H9 (cell line): Measurements from ENCODE around the gene HIC2. TPM values are rescaled to one million over a fixed set of nuclear protein-coding genes. Genes with fewer than 3 reads are reported as not detected.

Experiments used
- DNase-seq: peaks from one replicate; pipeline ENCODE4 v3.0.0-alpha.2; 2017
- H2AFZ ChIP-seq: one replicate; pipeline ENCODE4 v1.6.1; 2013; ENCODE audit warnings: mild to moderate bottlenecking, low read length, control low read depth, moderate library complexity
- H2AK5ac ChIP-seq: 2 replicates; pipeline ENCODE4 v1.6.1; 2013; ENCODE audit warnings: low read length, control low read depth, mixed read lengths; ENCODE audit not compliant: insufficient read length
- H2BK120ac ChIP-seq: one replicate; pipeline ENCODE4 v1.6.1; 2013; ENCODE audit warnings: low read depth, mild to moderate bottlenecking, low read length, control low read depth, inconsistent platforms; ENCODE audit not compliant: poor library complexity, severe bottlenecking
- H2BK12ac ChIP-seq: 2 replicates; pipeline ENCODE4 v1.6.1; 2013; ENCODE audit warnings: low read length, control low read depth, mixed read lengths, low read depth; ENCODE audit not compliant: insufficient read length
- H2BK15ac ChIP-seq: 2 replicates; pipeline ENCODE4 v1.6.1; 2013; ENCODE audit warnings: low read depth, low read length, control low read depth
- H2BK20ac ChIP-seq: one replicate; pipeline ENCODE4 v1.6.1; 2013; ENCODE audit warnings: low read depth, mild to moderate bottlenecking, low read length, control low read depth, inconsistent platforms; ENCODE audit not compliant: poor library complexity, severe bottlenecking
- H2BK5ac ChIP-seq: 2 replicates; pipeline ENCODE4 v1.6.1; 2013; ENCODE audit warnings: low read length, control low read depth, mixed read lengths; ENCODE audit not compliant: insufficient read length
- H3K14ac ChIP-seq: 2 replicates; pipeline ENCODE4 v1.6.1; 2013; ENCODE audit warnings: low read length, control low read depth; ENCODE audit not compliant: insufficient read depth
- H3K18ac ChIP-seq: 2 replicates; pipeline ENCODE4 v1.6.1; 2013; ENCODE audit warnings: low read depth, mild to moderate bottlenecking, mixed read lengths, low read length, control low read depth; ENCODE audit not compliant: insufficient read length
- H3K23ac ChIP-seq: 2 replicates; pipeline ENCODE4 v1.6.1; 2013; ENCODE audit warnings: low read length, control low read depth, mixed read lengths, low read depth; ENCODE audit not compliant: insufficient read length
- H3K23me2 ChIP-seq: 2 replicates; pipeline ENCODE4 v1.6.1; 2013; ENCODE audit warnings: low read depth, mild to moderate bottlenecking, mixed read lengths, low read length, control low read depth; ENCODE audit not compliant: insufficient read length, poor library complexity, severe bottlenecking
- H3K27ac ChIP-seq: 2 replicates; pipeline ENCODE4 v1.5.1; 2013; ENCODE audit warnings: low read length, control low read depth, mixed read lengths, low read depth; ENCODE audit not compliant: insufficient read length
- H3K27me3 ChIP-seq: 2 replicates; pipeline ENCODE4 v1.6.1; 2013; ENCODE audit warnings: low read length, control low read depth, inconsistent platforms; ENCODE audit not compliant: insufficient read depth
- H3K4ac ChIP-seq: 2 replicates; pipeline ENCODE4 v1.6.1; 2013; ENCODE audit warnings: low read depth, mild to moderate bottlenecking, control low read depth, inconsistent platforms, low read length, moderate library complexity
- H3K4me1 ChIP-seq: 2 replicates; pipeline ENCODE4 v1.6.1; 2013; ENCODE audit warnings: low read length, control low read depth, inconsistent platforms; ENCODE audit not compliant: insufficient read depth
- H3K4me2 ChIP-seq: 2 replicates; pipeline ENCODE4 v1.6.1; 2013; ENCODE audit warnings: low read length, control low read depth, mixed read lengths; ENCODE audit not compliant: insufficient read length, insufficient read depth
- H3K56ac ChIP-seq: 2 replicates; pipeline ENCODE4 v1.6.1; 2013; ENCODE audit warnings: low read depth, mild to moderate bottlenecking, mixed read lengths, low read length, control low read depth; ENCODE audit not compliant: insufficient read length
- H3K79me1 ChIP-seq: 2 replicates; pipeline ENCODE4 v1.6.1; 2013; ENCODE audit warnings: low read depth, mild to moderate bottlenecking, moderate library complexity, low read length, control low read depth, inconsistent platforms; ENCODE audit not compliant: insufficient read depth, poor library complexity, severe bottlenecking
- H3K79me2 ChIP-seq: 2 replicates; pipeline ENCODE4 v1.6.1; 2013; ENCODE audit warnings: low read length, control low read depth, inconsistent platforms; ENCODE audit not compliant: insufficient read depth
- H3K9ac ChIP-seq: 2 replicates; pipeline ENCODE4 v1.6.1; 2013; ENCODE audit warnings: low read length, control low read depth, mixed read lengths; ENCODE audit not compliant: insufficient read length; ENCODE audit errors: extremely low read depth
- H3K9me3 ChIP-seq: one replicate; pipeline ENCODE4 v1.6.1; 2013; ENCODE audit warnings: low read depth, low read length, inconsistent platforms; ENCODE audit not compliant: control insufficient read depth
- H3T11ph ChIP-seq: one replicate; pipeline ENCODE4 v1.6.1; 2013; ENCODE audit warnings: mild to moderate bottlenecking, low read length, control low read depth, inconsistent platforms
- H4K20me1 ChIP-seq: one replicate; pipeline ENCODE4 v1.6.1; 2013; ENCODE audit not compliant: control insufficient read depth, insufficient read length, insufficient read depth
- H4K5ac ChIP-seq: 2 replicates; pipeline ENCODE4 v1.6.1; 2013; ENCODE audit warnings: low read depth, mild to moderate bottlenecking, mixed read lengths, low read length, control low read depth; ENCODE audit not compliant: insufficient read length
- H4K8ac ChIP-seq: replicated peaks from 2 replicates; pipeline ENCODE4 v1.6.1; 2013; ENCODE audit warnings: low read length, control low read depth, mixed read lengths, low read depth; ENCODE audit not compliant: insufficient read length
- H4K91ac ChIP-seq: 2 replicates; pipeline ENCODE4 v1.6.1; 2013; ENCODE audit warnings: low read depth, mild to moderate bottlenecking, moderate library complexity, mixed read lengths, low read length, control low read depth; ENCODE audit not compliant: insufficient read length
- H3K27ac Mint-ChIP-seq, 3 experiments: 2 replicates in 2 of 3; 3 replicates in 1 of 3; pipeline ENCODE4 v1.8.0; 2020 to 2021; ENCODE audit warnings: mixed read lengths in 3 of 3, mild to moderate bottlenecking in 1 of 3, moderate library complexity in 1 of 3
- H3K27me3 Mint-ChIP-seq: 2 replicates; pipeline ENCODE4 v1.8.0; 2021; ENCODE audit warnings: low read depth, mild to moderate bottlenecking, moderate library complexity, mixed read lengths
- H3K36me3 Mint-ChIP-seq, 3 experiments: 2 replicates in 2 of 3; 3 replicates in 1 of 3; pipeline ENCODE4 v1.8.0; 2020 to 2021; ENCODE audit warnings: low read depth in 3 of 3, mixed read lengths in 3 of 3; ENCODE audit not compliant: insufficient read depth in 1 of 3
- H3K4me1 Mint-ChIP-seq, 2 experiments: 2 replicates each; pipeline ENCODE4 v1.8.0; 2020; ENCODE audit warnings: mixed read lengths in 2 of 2
- H3K4me3 Mint-ChIP-seq, 2 experiments: 2 replicates in 1 of 2; 3 replicates in 1 of 2; pipeline ENCODE4 v1.8.0; 2020 to 2021; ENCODE audit warnings: mild to moderate bottlenecking in 2 of 2, mixed read lengths in 2 of 2, moderate library complexity in 1 of 2
- H3K9me3 Mint-ChIP-seq, 2 experiments: 2 replicates in 1 of 2; 3 replicates in 1 of 2; pipeline ENCODE4 v1.8.0; 2020; ENCODE audit warnings: mild to moderate bottlenecking in 2 of 2, mixed read lengths in 2 of 2, moderate library complexity in 1 of 2
- WGBS: extraction: QIAGEN DNeasy Blood & Tissue Kit; methylation state at CpG from one replicate; pipeline ENCODE4 v1.1.7; 2013; ENCODE audit warnings: missing lambda C conversion rate, low lambda C conversion rate, mixed read lengths; ENCODE audit not compliant: insufficient read length; ENCODE audit errors: extremely low coverage; 5-methylcytosine and 5-hydroxymethylcytosine counted together
- total RNA-seq: library from RNA; stranded (reverse); gene quantifications from 2 replicates; pipeline ENCODE4 v1.2.1, GENCODE V29; 2021
- TF ChIP-seq, protein P1 (sequence below): fragments of 200-600 bp; sonication (generic); conservative IDR thresholded peaks from 3 replicates; pipeline ENCODE4 v1.8.0; 2021; ENCODE audit warnings: antibody characterized with exemption, mild to moderate bottlenecking

Gene HIC2
- total RNA-seq, 1 experiment from 2014 or later, result 24.9 TPM

DNA sequence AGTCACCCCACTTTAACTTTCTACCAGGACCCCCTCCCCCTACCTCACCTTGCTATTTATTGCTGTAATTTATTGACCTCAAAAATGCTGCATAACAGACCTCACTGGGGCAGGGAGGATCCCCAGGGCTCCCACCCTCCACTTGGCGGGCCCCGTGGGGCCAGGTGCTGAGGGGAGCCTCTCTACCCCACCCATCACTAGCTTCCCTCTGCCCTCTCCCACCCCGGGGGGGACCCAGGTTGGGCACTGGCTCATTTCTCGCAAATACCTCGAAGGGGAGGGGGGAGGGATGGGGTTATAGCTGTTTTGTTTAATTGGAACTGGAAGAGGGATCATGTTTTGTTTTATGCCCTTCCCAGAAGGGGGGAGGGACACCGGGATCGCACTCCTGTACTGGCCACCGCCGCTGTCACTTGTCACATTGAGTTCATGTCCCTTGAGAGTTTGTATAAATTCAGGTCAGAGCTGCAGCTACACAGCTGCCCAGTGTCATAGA lies 33.7 kb downstream of the HIC2 start:
- H2AK5ac ChIP-seq, result no peak overlapping the region
- H3K27ac ChIP-seq, result no peak overlapping the region
- no peak overlapping the region for H3K56ac ChIP-seq
- no CpG with 5 or more reads among the region's 9 CpGs for WGBS
- H4K8ac ChIP-seq, result no peak overlapping the region
- no peaks in the 10 kb centered on the region for H4K20me1 ChIP-seq
- no peaks in the 10 kb centered on the region for H3K27me3 ChIP-seq
- H3K23ac ChIP-seq, result no peak overlapping the region
- H3K14ac ChIP-seq, result no peak overlapping the region
- Mint-ChIP-seq H3K36me3 (peaks cover 0 to 23% (median 13%) of the 10 kb centered on the region in 3 experiments; a peak in 5 of 7 replicates), H3K27me3 (no peaks in the 10 kb centered on the region), H3K9me3 (no peaks in the 10 kb centered on the region), H3K27ac (no peak overlapping the region), H3K4me3 (no peak overlapping the region), H3K4me1 (peaks cover 15 to 33% of the 10 kb centered on the region in 2 experiments)
- H4K5ac ChIP-seq, result no peak overlapping the region
- no peak overlapping the region for H2AFZ ChIP-seq
- H3K4ac ChIP-seq, result no peak overlapping the region
- peaks cover 4% of the 10 kb centered on the region; the same call in 1 of the 2 replicates for H3K4me1 ChIP-seq
- H2BK5ac ChIP-seq, result no peak overlapping the region
- peaks cover 5% of the 10 kb centered on the region for H3K79me1 ChIP-seq
- H3K18ac ChIP-seq, result no peak overlapping the region
- TF ChIP-seq, protein P1, sequence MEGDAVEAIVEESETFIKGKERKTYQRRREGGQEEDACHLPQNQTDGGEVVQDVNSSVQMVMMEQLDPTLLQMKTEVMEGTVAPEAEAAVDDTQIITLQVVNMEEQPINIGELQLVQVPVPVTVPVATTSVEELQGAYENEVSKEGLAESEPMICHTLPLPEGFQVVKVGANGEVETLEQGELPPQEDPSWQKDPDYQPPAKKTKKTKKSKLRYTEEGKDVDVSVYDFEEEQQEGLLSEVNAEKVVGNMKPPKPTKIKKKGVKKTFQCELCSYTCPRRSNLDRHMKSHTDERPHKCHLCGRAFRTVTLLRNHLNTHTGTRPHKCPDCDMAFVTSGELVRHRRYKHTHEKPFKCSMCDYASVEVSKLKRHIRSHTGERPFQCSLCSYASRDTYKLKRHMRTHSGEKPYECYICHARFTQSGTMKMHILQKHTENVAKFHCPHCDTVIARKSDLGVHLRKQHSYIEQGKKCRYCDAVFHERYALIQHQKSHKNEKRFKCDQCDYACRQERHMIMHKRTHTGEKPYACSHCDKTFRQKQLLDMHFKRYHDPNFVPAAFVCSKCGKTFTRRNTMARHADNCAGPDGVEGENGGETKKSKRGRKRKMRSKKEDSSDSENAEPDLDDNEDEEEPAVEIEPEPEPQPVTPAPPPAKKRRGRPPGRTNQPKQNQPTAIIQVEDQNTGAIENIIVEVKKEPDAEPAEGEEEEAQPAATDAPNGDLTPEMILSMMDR, result no peak
- no peak overlapping the region for H3K4me2 ChIP-seq
- H2BK15ac ChIP-seq, result no peak overlapping the region
- H2BK120ac ChIP-seq, result no peak overlapping the region
- no peak overlapping the region for H3K9ac ChIP-seq
- H3K79me2 ChIP-seq, result no peaks in the 10 kb centered on the region
- peak; percentile 3 for DNase-seq
- no peak overlapping the region for H3T11ph ChIP-seq
- no peak overlapping the region for H2BK20ac ChIP-seq
- H2BK12ac ChIP-seq, result no peak overlapping the region
- no peaks in the 10 kb centered on the region for H3K9me3 ChIP-seq
- H4K91ac ChIP-seq, result no peak overlapping the region
- H3K23me2 ChIP-seq, result no peaks in the 10 kb centered on the region
